Germinal center (tissue), 1 donor: Measurements from ENCODE around the gene VSIR.
A peak's percentile ranks its signal among the peaks of the same experiment; 100 is the strongest.

Experiments used
- DNase-seq: peaks from one replicate; pipeline ENCODE4 v3.0.0; 2012; ENCODE audit warnings: mixed read lengths, low spot score

Gene VSIR

GRCh38 chr10:71806704-71807556, 33.6 kb upstream of the VSIR start:
- no peak for DNase-seq

GRCh38 chr10:71805776-71806703, 32.7 kb upstream of the VSIR start:
- no peak for DNase-seq

GRCh38 chr10:71804077-71804476, 30.8 kb upstream of the VSIR start:
- DNase-seq: no peak

- DNase-seq: no peak
Observed at GRCh38 chr10:71802715-71803488, 29.6 kb upstream of the VSIR start.

- no peak for DNase-seq
Observed at GRCh38 chr10:71802235-71802634, 28.9 kb upstream of the VSIR start.

- peak; percentile 69 for DNase-seq
Observed at GRCh38 chr10:71801361-71801760, 28.0 kb upstream of the VSIR start.

- DNase-seq: no peak
Observed at GRCh38 chr10:71799608-71800453, 26.5 kb upstream of the VSIR start.

- DNase-seq: no peak
Observed at GRCh38 chr10:71799112-71799511, 25.8 kb upstream of the VSIR start.

GRCh38 chr10:71798308-71798624, 24.9 kb upstream of the VSIR start:
- DNase-seq: no peak

GRCh38 chr10:71797533-71798307, 24.4 kb upstream of the VSIR start:
- DNase-seq: no peak

- no peak for DNase-seq
Observed at GRCh38 chr10:71796749-71797405, 23.6 kb upstream of the VSIR start.

GRCh38 chr10:71795248-71795647, 21.9 kb upstream of the VSIR start:
- DNase-seq: no peak

- DNase-seq: no peak
Observed at GRCh38 chr10:71790749-71791440, 17.6 kb upstream of the VSIR start.

GRCh38 chr10:71789871-71790270, 16.6 kb upstream of the VSIR start:
- no peak for DNase-seq

GRCh38 chr10:71788954-71789353, 15.6 kb upstream of the VSIR start:
- DNase-seq: no peak

- no peak for DNase-seq
Observed at GRCh38 chr10:71784679-71785272, 11.5 kb upstream of the VSIR start.

GRCh38 chr10:71783917-71784678, 10.8 kb upstream of the VSIR start:
- no peak for DNase-seq

GRCh38 chr10:71782917-71783490, 9.7 kb upstream of the VSIR start:
- no peak for DNase-seq
